HG03342 (cell line): ENCODE results near the gene SHH.

ENCODE experiments used
- ATAC-seq: cut with Tn5 transposase; IDR thresholded peaks from one replicate; pipeline ENCODE4 v1.9.1; 2021; ENCODE audit warnings: mild to moderate bottlenecking, moderate library complexity; ENCODE audit not compliant: unreplicated experiment

The SHH gene

DNA sequence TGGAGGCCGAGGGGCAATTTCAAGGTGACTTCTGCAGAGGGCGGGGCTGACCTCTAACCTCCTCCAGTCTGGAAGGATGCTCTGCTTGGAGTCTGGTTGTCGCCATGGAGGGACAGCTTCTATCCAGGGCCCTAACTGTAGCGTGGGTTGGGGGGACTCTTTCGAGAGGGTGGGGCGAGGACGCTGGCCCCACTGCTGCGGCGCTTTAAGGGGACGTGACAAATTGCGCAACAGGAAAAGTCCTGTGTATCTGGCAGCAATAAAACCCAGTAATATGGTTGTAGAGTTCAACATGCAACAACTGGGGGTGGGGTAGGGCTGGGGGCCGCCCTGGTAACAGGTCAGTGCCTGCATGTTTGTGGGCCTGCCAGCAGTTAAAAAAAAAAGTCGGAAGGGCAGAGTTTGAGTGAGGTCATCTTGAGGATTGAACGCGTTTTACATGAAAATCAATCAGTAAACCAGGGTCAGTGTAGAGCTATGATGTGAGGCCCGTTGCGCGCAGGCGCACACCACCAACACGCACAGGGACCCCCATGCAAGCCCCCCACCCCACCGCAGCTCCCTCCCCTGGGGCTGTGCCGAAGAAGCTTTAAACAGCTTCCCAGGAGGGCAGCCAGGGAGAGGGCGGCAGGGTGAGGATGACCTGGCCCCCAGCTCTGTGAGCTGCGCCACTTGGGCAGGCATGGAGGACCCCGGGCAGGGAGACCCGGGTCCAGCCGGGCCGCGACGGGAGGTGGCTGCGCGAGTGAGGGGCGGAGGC, 4.3 kb downstream of the SHH start:
- ATAC-seq, result no peak

DNA sequence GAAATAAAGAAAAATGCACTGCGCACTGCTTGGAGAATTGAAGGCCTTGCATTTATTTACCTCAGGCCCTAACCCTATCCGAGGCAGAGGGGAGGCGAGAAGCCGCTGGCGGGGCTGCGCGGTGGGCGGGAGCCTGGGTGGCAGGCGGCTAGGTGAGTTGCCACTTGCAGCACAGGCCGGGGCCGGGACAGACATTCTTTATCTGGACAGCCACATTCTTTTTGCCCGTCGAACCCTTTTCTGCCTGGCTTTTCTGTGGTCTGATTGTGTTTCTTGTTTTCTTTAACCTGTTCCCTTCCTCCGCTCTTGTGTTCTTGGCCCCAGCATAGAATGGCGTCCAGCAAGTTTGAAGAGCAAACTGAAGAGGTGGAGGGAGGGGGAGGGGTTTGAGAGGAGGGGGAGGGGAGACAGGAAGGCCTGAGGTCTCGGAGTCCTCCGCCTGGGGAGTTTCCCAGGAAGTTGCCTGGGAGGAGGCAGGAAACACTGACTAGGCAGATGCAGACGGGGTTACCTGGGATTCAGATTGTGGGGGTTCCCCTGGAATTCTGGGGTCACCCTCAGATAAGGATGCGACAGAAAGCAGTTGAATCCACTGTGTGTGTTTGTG, 5.1 kb downstream of the SHH start:
- ATAC-seq, result no peak

DNA sequence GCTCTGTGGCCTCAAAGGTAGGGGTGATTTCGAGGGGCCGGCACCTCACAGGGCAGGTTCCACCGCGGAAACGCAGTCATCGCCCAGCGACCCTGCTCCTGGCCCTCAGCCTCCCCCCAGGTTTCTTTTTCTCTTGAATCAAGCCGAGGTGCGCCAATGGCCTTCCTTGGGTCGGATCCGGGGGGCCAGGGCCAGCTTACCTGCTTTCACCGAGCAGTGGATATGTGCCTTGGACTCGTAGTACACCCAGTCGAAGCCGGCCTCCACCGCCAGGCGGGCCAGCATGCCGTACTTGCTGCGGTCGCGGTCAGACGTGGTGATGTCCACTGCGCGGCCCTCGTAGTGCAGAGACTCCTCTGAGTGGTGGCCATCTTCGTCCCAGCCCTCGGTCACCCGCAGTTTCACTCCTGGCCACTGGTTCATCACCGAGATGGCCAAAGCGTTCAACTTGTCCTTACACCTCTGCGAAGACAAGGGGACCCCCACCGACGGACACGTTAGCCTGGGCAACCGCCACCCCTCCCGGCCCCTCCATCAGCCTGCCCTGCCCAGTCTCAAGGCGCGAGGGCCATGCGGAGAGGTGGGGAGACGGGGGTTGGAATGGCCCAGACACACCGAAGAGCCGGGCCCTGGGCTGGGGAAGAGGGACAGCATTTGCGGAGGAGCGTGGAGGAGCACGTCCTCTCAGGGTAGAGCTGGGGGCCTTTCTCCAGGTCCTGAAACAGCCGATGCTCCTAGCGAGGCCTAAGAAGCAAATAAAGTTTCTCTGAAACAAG, 6.0 kb downstream of the SHH start:
- ATAC-seq, result no peak

DNA sequence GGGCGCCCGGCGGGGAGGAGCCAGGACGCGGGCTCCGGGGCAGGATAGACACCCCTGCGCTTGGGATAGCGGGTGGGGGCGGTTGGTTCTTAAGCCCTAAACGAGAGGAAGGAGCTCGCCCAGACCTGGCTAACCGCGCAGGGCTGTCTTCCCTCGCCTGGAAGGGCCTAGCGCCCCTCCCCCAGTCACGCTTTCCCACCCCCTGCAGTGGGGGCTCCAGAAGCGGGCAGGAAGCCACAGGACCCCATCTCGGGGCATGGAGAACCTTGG, 6.5 kb downstream of the SHH start:
- no peak for ATAC-seq

DNA sequence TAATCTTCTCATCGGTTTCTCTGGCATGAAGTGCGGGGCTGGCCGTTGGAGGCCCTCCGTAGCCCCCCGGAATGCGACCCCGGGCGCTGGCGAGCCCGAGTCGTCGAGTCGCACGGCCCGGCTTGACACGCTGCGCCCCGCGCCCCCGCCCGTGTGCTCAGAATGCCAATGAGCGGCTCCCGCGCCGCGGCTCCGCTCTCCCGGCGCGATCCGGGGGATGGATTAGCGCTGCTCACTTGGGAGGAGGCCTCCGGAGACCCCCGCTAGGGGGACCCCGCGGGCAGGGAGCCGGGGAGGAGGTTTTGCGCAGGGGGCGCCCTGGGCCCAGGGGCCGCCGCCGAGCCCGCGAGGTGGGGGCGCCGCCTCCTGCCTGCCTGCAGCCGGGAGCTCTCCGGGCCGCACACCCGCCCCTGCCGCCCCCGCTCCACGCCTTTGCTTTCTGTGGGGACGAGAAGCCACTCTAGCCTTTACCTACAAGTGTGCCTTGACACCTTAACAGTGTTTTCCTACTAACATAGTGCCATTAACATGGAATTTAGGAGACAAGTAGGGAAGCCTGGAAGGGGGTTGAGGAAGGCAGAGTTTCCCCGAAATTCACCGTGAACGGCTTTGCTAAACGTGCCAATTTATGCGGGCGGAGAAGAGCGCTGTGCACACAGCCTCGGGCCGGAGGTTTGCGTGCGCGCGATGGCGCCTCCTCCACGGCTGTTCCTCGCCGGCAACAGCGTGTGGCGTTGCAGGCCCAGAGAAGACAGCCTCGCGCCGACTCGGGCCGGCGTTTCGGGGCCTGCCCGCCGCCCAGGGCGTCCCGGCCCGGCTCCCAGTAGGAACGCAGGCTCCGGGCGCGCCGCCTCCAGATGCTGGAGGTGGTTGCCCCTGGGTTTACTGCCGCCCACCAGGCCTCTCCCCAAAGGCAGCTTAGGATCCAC, 7.1 kb downstream of the SHH start:
- no peak for ATAC-seq

DNA sequence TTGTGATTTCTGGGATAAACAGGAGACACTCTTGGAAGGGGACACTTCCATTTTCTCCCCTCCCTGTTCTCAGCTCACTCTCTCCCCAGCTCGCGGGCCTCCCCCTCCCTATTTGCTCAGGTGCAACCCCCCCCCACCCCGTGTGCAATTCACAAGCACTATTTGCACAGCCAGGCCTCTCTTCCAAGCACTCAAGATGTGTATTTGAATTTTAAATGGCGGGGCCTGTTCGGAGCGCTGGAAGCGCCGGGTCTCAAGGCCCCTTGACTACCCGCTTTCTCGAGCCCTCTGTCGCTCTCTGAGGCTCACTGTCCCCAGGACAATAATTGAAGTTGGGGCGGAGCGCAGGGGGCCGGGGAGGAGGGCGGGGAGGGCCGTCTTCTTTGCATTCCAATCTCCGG, 7.8 kb downstream of the SHH start:
- no peak for ATAC-seq

DNA sequence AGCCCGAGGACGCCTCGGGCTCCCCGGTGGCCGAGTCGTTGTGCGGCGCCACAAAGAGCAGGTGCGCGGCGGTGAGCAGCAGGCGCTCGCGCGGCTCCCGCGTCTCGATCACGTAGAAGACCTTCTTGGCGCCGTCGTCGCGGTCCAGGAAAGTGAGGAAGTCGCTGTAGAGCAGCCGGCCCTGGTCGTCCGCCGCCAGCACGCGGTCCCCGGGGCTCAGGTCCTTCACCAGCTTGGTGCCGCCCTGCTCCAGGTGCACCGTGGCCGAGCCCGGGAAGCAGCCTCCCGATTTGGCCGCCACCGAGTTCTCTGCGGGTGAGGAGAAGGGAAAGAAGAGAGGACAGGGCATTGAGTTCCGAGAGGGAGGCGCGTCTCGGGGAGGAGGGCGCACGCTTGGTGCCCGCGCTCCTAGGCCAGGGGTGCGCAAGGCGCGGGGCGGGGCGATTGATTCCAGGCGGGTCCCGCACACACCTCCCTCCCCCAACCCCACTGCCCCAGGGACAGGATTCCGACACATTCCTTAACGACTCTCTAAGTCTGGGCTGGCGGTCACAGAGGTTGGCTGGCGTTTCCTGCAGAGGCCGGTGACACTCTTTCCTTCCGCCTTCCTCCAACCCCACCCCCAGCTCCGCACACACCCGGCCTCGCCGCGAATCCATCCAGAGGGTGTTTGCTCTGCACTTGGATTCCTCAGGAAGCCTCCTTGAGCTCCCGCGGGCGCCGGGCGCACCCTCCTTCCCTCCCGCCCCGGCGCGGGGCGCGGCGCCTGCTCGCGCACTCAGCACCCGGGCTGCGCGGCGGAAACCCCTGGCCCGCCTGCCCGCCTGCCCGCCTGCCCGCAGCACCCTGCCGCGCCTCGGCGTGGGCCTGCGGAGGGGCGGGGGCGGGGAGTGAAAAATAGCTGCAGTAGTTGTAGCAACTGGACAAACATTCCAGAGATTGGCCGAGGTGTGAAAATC, 8.6 kb downstream of the SHH start:
- ATAC-seq, result no peak

DNA sequence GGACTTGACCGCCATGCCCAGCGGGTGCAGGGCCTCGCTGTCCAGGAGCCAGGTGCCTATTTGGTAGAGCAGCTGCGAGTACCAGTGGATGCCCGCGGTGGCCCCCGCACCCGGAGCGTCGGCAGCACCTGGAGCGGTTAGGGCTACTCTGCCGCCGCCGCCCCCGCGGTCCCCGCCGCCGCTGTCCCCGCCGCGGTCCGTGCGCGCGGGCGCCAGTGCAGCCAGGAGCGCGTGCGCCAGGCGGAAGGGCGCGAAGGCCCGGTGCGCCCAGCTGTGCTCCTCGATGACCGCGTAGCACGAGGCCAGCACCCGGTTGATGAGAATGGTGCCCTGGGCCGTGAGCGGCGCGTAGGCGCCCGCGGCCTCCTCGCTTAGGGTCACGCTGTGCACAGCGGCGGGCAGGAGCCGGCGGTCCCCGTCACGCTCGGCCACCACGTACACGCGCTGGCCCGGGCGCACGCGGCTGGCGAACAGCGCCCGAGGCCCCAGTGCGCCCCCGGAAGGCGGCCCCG, 9.3 kb downstream of the SHH start:
- no peak for ATAC-seq

DNA sequence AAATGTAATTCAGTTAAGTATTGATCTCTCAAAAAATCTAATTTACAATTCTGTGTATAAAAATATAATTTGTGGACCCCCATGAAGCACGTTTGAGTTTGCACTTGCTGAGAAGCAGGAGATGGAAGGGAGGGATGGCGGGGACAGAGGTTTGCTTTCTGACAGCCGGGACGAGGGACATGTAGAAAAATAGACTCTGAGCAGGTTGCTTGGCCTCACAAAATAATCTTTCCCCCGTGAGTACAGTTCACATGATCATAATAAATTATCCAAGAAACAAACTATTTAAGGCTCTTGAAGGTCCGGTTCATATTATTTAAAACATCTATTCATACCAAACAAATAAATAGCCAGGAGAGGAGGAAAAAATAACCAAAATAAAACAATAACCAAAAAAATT, 10.0 kb downstream of the SHH start:
- no peak for ATAC-seq

DNA sequence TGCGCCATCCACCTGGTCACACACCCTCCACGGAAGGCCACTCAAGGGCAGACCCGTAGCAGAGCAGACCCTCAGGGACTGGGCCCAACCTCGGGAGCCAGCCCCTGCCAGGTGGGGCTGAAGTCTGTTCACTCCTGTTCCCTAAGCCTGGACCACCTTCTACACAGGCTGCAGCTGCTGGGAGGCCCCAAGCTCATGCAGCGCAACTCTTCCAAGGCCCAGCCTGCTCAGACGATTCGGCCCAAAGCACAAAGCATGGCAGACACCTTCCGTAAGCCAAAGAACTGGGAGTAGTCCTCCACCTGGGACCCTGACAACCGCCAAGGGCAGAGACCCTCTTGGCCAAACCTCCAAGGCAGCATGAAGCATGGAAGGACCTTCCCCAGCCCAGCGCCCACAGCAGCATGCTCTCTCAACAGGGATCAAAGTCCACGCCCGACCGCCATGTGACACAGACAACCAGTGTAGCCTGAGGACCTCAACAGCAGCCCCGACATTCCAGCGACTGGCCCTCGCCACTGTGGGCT, 11.5 kb downstream of the SHH start:
- ATAC-seq, result no peak

DNA sequence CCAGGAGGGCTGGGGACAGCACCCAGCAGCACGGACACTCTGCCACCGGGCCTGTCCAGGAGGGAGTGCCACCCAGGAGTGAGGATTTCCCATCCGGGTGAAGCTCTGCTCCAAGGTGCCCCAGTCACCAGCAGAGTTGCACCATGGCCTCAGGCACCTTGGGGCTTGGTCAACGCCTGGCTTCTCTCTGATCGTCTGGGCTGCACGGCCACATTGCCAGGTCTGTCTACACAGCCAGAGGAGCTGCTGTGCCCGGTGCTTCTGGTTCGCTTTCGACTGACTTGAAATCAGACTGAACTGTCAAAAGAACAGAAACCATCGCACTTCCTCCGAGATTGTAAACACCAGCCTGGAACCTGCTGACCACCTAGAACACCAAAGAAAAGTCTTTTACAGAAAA, 12.0 kb downstream of the SHH start:
- no peak for ATAC-seq

DNA sequence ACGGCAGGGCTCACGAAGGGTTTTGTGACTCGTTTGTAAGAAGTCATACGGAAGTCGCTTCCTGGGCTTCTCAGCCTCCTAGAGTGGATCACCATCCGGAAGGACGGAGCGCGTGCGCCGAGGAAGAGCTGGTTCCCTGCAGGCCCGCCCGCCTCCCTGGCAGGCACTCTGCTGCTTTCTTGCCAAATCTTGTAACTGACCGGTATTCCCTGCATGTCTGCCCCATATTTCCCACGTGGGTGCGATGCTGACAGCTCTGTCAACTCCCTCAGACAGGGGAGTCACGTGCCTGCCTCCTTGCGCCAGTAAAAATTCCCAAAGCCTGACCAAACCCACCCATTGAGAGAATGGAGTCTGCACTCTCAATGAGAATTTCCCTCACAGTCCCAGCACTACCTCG, 12.7 kb downstream of the SHH start:
- ATAC-seq, result no peak

DNA sequence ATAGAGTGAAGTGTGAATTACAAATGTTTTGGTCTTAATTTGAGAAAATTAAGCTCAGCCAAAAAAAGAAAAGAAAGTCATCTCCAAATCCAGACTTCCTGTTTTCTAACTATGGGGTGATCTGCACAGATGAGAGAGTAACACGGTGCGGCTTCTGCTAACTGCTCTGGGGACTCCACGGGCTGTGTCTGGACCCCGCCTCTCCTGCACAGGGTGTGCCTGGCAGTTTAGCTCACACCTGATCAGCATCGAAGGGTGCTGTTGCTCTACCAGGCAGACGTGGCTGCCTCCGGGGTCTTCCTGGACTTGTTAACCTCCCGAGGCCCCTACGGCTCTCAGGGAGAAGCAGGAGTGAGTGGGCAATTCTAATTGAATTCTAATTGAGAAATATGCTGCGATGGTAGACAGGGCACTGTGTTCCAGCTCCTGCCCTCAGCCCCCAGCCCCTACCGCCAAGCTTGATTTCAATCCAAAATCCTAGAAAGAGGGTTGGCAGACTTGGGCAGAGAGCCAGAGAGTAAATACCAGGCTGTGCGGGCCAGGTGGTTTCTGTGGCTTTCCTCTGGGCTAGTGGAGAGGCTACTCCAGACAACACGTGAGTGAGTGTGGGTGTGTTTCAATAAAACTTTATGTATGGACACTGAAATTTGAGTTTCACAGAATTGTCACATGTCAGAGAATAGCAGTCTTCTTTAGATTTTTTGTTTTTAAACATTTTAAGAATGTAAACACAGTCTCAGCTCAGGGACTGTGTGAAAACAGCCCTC, 13.4 kb downstream of the SHH start:
- ATAC-seq, result no peak

DNA sequence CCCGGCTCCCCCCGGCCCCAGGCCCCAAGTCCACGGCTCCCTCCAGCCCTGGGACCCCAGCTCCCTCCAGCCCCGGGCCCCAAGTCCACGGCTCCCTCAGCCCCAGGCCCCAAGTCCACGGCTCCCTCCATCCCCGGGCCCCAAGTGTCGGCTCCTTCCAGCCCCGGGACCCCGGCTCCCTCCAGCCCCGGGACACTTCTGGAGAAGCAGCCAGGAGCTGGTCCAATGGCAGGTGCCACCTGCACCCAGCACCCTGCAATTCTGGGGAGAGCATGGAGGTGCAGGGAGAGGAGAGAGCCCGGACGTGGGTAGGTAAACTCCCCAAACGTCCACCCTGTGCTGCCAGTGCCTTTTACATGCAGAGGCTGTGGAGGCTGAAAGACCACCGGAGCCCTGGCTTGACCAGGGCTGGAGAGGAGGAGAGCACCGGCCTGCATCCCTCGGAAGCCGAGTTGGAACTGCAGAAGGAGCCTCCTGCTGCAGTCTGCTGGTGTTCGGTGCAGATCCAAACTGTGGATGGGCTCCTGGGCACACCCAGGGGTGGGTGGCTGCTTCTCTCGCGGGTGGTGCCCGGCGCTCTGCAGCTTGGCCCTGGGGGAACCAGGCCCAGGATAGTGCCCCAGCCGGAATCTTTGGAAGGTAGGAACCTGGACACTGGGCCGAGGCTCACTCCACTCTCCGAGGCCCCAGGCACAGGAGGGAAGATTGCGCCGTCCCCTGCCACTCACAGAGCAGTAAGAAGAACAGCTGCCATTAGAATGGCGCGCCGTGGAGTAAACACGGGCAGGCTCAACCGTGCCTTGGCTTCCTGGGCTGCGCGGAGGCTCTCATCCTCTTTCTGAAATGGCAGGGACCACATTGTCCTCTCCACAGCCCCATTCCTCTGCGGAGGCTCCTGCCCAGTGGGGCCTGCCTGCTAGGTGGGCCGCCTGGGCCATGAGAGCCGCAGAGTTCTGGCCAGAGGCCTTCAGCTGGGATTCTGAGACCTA, 14.7 kb downstream of the SHH start:
- peak; percentile 20 for ATAC-seq

DNA sequence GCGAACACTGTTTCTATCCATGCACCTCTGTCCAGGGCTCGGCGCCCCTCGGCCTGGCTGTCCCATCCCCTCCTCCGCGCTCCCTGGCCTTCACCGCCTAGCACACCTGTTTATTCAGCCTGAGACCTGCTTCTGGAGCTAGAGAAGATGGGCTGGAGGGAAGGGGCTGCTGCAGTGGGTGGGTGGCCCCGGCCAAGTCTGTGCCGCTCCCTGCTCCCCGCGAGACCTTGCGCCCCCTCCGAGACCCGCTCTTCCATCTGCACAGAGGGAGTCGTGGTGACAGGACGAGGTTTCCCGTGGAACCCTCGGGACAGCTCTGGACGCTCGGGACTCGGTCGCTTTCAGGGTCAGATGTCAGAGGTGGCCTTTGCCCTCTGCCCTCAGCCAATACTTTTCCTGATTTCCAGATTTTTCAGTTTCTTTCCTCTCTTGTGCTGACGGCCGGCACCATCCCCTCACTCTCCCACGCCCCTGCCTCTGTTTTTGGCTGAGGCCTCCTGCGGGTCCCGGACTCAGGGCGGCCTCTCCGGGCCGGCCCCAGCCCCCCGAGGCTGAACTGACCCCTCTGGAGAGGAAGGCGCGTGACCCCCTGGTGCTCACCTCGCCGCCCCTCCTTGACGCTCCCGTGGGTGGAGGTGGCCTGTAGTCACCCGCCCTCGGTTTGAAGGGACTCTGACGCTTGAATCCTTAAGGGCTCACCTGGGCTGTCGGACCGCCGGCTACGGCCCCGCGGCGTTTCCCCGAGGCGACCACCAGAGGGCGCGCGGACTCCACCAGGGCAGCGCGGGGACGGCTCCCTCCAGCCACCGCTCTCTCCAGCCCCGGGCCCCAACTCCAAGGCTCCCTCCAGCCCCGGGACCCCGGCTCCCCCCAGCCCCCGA, 15.6 kb downstream of the SHH start:
- peak; percentile 72 for ATAC-seq

DNA sequence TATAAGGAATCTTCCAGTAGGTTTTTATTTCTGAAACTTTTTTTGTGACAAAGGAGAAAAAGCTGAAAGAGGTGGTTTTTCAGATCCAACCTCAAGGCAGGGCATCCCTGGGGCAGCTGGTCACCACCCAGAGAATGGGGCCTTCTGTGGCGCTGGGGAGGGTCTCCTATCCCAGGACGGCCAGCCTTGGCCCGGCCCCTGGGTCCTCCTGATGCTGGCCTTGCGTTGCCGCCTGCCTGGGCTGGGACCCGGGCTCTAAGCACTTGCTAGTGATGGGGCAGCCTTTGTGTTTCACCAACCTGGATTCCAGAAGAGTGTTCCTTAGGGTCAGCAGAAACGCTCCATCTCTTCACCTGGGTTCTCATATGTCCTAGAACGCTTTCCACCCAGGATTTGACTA, 16.3 kb downstream of the SHH start:
- ATAC-seq, result no peak

DNA sequence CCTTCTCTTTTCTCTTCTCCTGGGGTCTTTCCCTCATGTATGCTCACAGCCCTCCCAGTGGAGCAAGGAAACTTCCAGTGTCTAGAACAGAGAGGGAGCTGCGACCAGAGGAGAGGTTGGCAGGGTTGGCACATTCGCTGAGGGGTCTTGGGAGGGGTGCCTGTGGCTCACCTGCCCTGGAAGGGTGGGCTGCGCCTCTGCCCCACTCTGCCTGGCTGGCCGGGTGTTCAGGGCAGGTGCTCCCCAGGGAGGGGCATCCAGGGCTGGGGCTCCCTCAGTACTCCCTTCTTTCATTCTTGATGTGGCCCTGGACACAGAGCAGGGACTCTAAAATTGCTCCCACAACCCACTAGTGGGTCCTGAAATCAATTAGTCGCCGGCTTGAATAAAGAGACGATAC, 16.9 kb downstream of the SHH start:
- ATAC-seq, result no peak
